Mesendoderm (in vitro differentiated cells): ENCODE measurements around the gene LRRFIP2.

Experiments
- DNase-seq: peaks from one replicate; pipeline ENCODE4 v3.0.0; 2013
- H2AK5ac ChIP-seq: 2 replicates; pipeline ENCODE4 v1.6.1; 2013; ENCODE audit warnings: low read length, inconsistent platforms
- H2BK120ac ChIP-seq: 2 replicates; pipeline ENCODE4 v1.6.1; 2013; ENCODE audit warnings: low read depth, mild to moderate bottlenecking, low read length, moderate library complexity, mixed read lengths
- H2BK15ac ChIP-seq: replicated peaks from 2 replicates; pipeline ENCODE4 v1.6.1; 2013; ENCODE audit warnings: low read depth, mild to moderate bottlenecking, moderate library complexity
- H2BK5ac ChIP-seq: 2 replicates; pipeline ENCODE4 v1.6.1; 2013; ENCODE audit warnings: low read length, inconsistent platforms
- H3K18ac ChIP-seq: 2 replicates; pipeline ENCODE4 v1.6.1; 2013; ENCODE audit warnings: mild to moderate bottlenecking, low read length, mixed read lengths
- H3K23ac ChIP-seq: one replicate; pipeline ENCODE4 v1.6.1; 2013; ENCODE audit warnings: low read length
- H3K27ac ChIP-seq: 2 replicates; pipeline ENCODE4 v1.5.1; 2013; ENCODE audit warnings: low read depth, mild to moderate bottlenecking, inconsistent platforms, low read length, moderate library complexity
- H3K27me3 ChIP-seq: 2 replicates; pipeline ENCODE4 v1.6.1; 2013; ENCODE audit warnings: low read length, control low read depth, mild to moderate bottlenecking, inconsistent platforms; ENCODE audit not compliant: insufficient read depth, poor library complexity
- H3K36me3 ChIP-seq: 2 replicates; pipeline ENCODE4 v1.6.1; 2013; ENCODE audit warnings: low read length, inconsistent platforms; ENCODE audit not compliant: control insufficient read depth, insufficient read depth
- H3K4ac ChIP-seq: one replicate; pipeline ENCODE4 v1.6.1; 2013; ENCODE audit warnings: low read depth, mild to moderate bottlenecking, low read length, moderate library complexity
- H3K4me1 ChIP-seq: 2 replicates; pipeline ENCODE4 v1.6.1; 2013; ENCODE audit warnings: low read depth, low read length, inconsistent platforms; ENCODE audit not compliant: control insufficient read depth
- H3K4me2 ChIP-seq: 2 replicates; pipeline ENCODE4 v1.6.1; 2013; ENCODE audit warnings: low read length
- H3K4me3 ChIP-seq: 2 replicates; pipeline ENCODE4 v1.5.1; 2013; ENCODE audit warnings: mild to moderate bottlenecking, low read length
- H3K56ac ChIP-seq: one replicate; pipeline ENCODE4 v1.6.1; 2013; ENCODE audit warnings: low read length
- H3K79me1 ChIP-seq: 2 replicates; pipeline ENCODE4 v1.6.1; 2013; ENCODE audit warnings: low read length, inconsistent platforms
- H3K79me2 ChIP-seq: 2 replicates; pipeline ENCODE4 v1.6.1; 2013; ENCODE audit warnings: mild to moderate bottlenecking, low read length; ENCODE audit not compliant: control insufficient read depth, insufficient read depth
- H3K9ac ChIP-seq: 2 replicates; pipeline ENCODE4 v1.6.1; 2013; ENCODE audit warnings: low read length, inconsistent platforms
- H4K5ac ChIP-seq: one replicate; pipeline ENCODE4 v1.6.1; 2013; ENCODE audit warnings: low read length
- H4K8ac ChIP-seq: one replicate; pipeline ENCODE4 v1.6.1; 2013; ENCODE audit warnings: low read depth, mild to moderate bottlenecking, control low read depth, low read length, moderate library complexity
- WGBS: extraction: QIAGEN DNeasy Blood & Tissue Kit; methylation state at CpG from one replicate; pipeline ENCODE4 v1.1.7; 2013; ENCODE audit warnings: low lambda C conversion rate, missing lambda C conversion rate; ENCODE audit not compliant: insufficient coverage; ENCODE audit errors: extremely low coverage; 5-methylcytosine and 5-hydroxymethylcytosine counted together

The LRRFIP2 gene

GRCh38 chr3:37170513-37170912 is 3.9 kb downstream of the LRRFIP2 start:
- no peak overlapping the region for H4K8ac ChIP-seq
- H3K79me2 ChIP-seq, result peaks cover 5% of the 10 kb centered on the region
- no peak overlapping the region for H3K18ac ChIP-seq
- H3K23ac ChIP-seq, result no peak overlapping the region
- H2BK120ac ChIP-seq, result no peak overlapping the region
- no peak overlapping the region for H2BK5ac ChIP-seq
- peaks cover 2% of the 10 kb centered on the region for H3K79me1 ChIP-seq
- H4K5ac ChIP-seq, result no peak overlapping the region
- no peak overlapping the region for H3K56ac ChIP-seq
- no peaks in the 10 kb centered on the region for H3K36me3 ChIP-seq
- no CpG with 5 or more reads among the region's 9 CpGs for WGBS
- H3K4ac ChIP-seq, result no peak overlapping the region
- no peaks in the 10 kb centered on the region for H3K27me3 ChIP-seq
- no peak overlapping the region for H3K9ac ChIP-seq
- H2BK15ac ChIP-seq, result no peak overlapping the region
- no peak for DNase-seq
- H3K4me2 ChIP-seq, result no peak overlapping the region
- H2AK5ac ChIP-seq, result no peak overlapping the region
- no peak overlapping the region for H3K27ac ChIP-seq
- H3K4me3 ChIP-seq, result no peak overlapping the region
- no peaks in the 10 kb centered on the region for H3K4me1 ChIP-seq

- H3K4me1 ChIP-seq, result no peaks in the 10 kb centered on the region
- no peak overlapping the region for H3K27ac ChIP-seq
- WGBS, result no CpG with 5 or more reads among the region's 1 CpG
- H3K79me1 ChIP-seq, result peaks cover 2% of the 10 kb centered on the region
- no peak overlapping the region for H4K5ac ChIP-seq
- H2BK5ac ChIP-seq, result no peak overlapping the region
- H3K23ac ChIP-seq, result no peak overlapping the region
- H3K79me2 ChIP-seq, result peaks cover 3% of the 10 kb centered on the region
- H3K4me3 ChIP-seq, result no peak overlapping the region
- H2BK15ac ChIP-seq, result no peak overlapping the region
- H3K4me2 ChIP-seq, result no peak overlapping the region
- H3K27me3 ChIP-seq, result no peaks in the 10 kb centered on the region
- no peak overlapping the region for H3K18ac ChIP-seq
- no peak overlapping the region for H3K56ac ChIP-seq
- H2BK120ac ChIP-seq, result no peak overlapping the region
- H3K4ac ChIP-seq, result no peak overlapping the region
- no peak overlapping the region for H4K8ac ChIP-seq
- no peaks in the 10 kb centered on the region for H3K36me3 ChIP-seq
- H2AK5ac ChIP-seq, result no peak overlapping the region
- no peak for DNase-seq
- H3K9ac ChIP-seq, result no peak overlapping the region
These were observed 4.3 kb downstream of the LRRFIP2 start for GRCh38 chr3:37170060-37170459.

DNA sequence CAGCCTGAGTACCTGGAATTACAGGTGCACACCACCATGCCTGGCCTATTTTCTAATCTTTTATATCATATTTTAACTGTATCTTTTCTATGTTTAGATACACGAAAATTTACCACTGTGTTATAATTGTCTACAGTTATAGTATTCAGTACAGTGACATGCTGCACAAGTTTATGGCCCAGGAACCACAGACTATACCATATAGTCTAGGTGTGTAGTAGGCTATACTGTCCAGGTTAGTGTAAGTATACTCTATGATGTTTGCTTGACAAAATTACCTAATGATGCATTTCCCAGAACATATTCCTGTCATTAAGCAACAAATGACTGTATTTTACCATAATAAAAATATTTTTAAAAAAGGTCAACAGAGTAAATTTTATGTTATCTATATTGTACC is 5.5 kb downstream of the LRRFIP2 start:
- H3K56ac ChIP-seq, result no peak overlapping the region
- no peak overlapping the region for H2BK5ac ChIP-seq
- no peaks in the 10 kb centered on the region for H3K4me1 ChIP-seq
- no peak overlapping the region for H4K8ac ChIP-seq
- H3K23ac ChIP-seq, result no peak overlapping the region
- H3K79me2 ChIP-seq, result no peaks in the 10 kb centered on the region
- no peak overlapping the region for H3K4me2 ChIP-seq
- no peak overlapping the region for H3K4me3 ChIP-seq
- peaks cover 2% of the 10 kb centered on the region for H3K79me1 ChIP-seq
- H3K27ac ChIP-seq, result no peak overlapping the region
- H2BK15ac ChIP-seq, result no peak overlapping the region
- WGBS, result no CpG with 5 or more reads among the region's 1 CpG
- no peaks in the 10 kb centered on the region for H3K27me3 ChIP-seq
- H3K9ac ChIP-seq, result no peak overlapping the region
- H3K18ac ChIP-seq, result no peak overlapping the region
- no peak overlapping the region for H2AK5ac ChIP-seq
- H4K5ac ChIP-seq, result no peak overlapping the region
- no peak overlapping the region for H3K4ac ChIP-seq
- no peak for DNase-seq
- H3K36me3 ChIP-seq, result no peaks in the 10 kb centered on the region
- no peak overlapping the region for H2BK120ac ChIP-seq

DNA sequence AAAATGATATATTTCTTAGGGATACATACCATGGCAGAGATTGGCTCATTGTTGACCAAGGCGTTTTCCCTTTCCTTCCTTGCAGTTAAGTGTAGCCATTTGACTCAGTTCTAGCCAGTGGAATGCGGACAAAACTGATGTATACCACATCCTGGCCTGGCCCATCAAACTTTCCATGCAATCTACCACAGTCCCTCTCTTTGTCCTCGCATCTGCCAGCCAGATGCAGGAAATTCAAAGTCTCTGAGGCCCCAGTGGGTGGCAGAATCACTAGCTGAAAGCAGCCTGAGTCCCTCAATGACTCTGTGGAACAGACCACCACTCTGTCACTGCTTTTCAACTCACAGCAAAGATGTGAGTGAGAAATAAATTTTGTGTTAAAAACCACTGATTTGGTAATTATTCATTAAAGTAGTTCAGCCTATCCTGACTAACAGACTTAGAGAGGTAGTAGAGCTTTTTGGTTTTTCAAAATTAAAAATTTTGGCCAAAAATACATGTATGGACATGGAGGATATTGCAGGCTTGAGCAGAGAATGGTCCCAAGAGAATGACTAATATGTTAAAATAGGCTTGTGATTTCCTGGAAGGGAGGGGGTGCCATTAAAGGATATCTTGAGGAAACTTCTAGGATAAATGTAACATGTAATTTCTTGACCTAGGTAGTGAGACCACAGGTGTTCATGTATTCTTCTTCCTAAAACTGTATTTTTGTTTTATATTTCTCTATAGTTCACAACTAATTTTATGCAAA is 10.9 kb downstream of the LRRFIP2 start:
- Histone ChIP-seq H2AK5ac (no peak overlapping the region), H4K8ac (no peak overlapping the region), H3K36me3 (no peaks in the 10 kb centered on the region), H2BK120ac (no peak overlapping the region), H3K4me1 (no peaks in the 10 kb centered on the region), H4K5ac (no peak overlapping the region), H3K27me3 (no peaks in the 10 kb centered on the region), H3K4me3 (no peak overlapping the region), H3K4ac (no peak overlapping the region), H2BK15ac (no peak overlapping the region), H3K4me2 (no peak overlapping the region), H3K79me1 (peaks cover 2% of the 10 kb centered on the region), H2BK5ac (no peak overlapping the region), H3K27ac (no peak overlapping the region), H3K9ac (no peak overlapping the region), H3K23ac (no peak overlapping the region), H3K18ac (no peak overlapping the region), H3K56ac (no peak overlapping the region), H3K79me2 (no peaks in the 10 kb centered on the region)
- no CpG with 5 or more reads among the region's 3 CpGs for WGBS
- peak; percentile 51 for DNase-seq

GRCh38 chr3:37162501-37163245 is 11.7 kb downstream of the LRRFIP2 start:
- no peak overlapping the region for H2BK120ac ChIP-seq
- H3K27ac ChIP-seq, result no peak overlapping the region
- H3K4me2 ChIP-seq, result no peak overlapping the region

More at GRCh38 chr3:37162501-37163245, 11.7 kb downstream of the LRRFIP2 start:
- DNase-seq, result no peak
- H3K9ac ChIP-seq, result no peak overlapping the region
- H3K79me2 ChIP-seq, result no peaks in the 10 kb centered on the region
- H3K36me3 ChIP-seq, result no peaks in the 10 kb centered on the region
- H3K18ac ChIP-seq, result no peak overlapping the region
- H3K4me1 ChIP-seq, result no peaks in the 10 kb centered on the region
- H2BK15ac ChIP-seq, result no peak overlapping the region
- H3K79me1 ChIP-seq, result peaks cover 2% of the 10 kb centered on the region
- H4K8ac ChIP-seq, result no peak overlapping the region
- H2BK5ac ChIP-seq, result no peak overlapping the region
- H3K4ac ChIP-seq, result no peak overlapping the region
- no peak overlapping the region for H3K56ac ChIP-seq
- WGBS, result no CpG with 5 or more reads among the region's 3 CpGs
- H3K27me3 ChIP-seq, result no peaks in the 10 kb centered on the region
- H4K5ac ChIP-seq, result no peak overlapping the region
- H3K4me3 ChIP-seq, result no peak overlapping the region
- no peak overlapping the region for H2AK5ac ChIP-seq
- H3K23ac ChIP-seq, result no peak overlapping the region
